Uterus (tissue), 4 donors: Measurements from ENCODE around the gene SND1. TPM values are rescaled to one million over a fixed set of nuclear protein-coding genes. Genes with fewer than 3 reads are reported as not detected.
A peak's percentile ranks its signal among the peaks of the same experiment; 100 is the strongest.
"Not testable (repeated sequence)": the region's sequence is repeated elsewhere in the genome, so short reads cannot be mapped to it uniquely, and the experiment has no call there.

Experiments used
- DNase-seq, 2 donors: peaks; one replicate each; pipeline ENCODE4 v3.0.0-alpha.2; 2019 to 2020
- H3K27ac ChIP-seq, 2 donors: fragments of 200-600 bp; sonication (generic); 1 replicate in 1 of 2; 2 replicates in 1 of 2; pipeline ENCODE4 v1.5.1; 2016 to 2018
- H3K27me3 ChIP-seq, 2 donors: fragments of 200-600 bp; sonication (generic); one replicate each; pipeline ENCODE4 v1.5.1; 2018 to 2019; ENCODE audit warnings: control low read depth in 1 of 2
- H3K36me3 ChIP-seq, 2 donors: fragments of 200-600 bp; sonication (generic); one replicate each; pipeline ENCODE4 v1.5.1; 2019; ENCODE audit warnings: control low read depth in 1 of 2
- H3K4me1 ChIP-seq, 2 donors: fragments of 200-600 bp; sonication (generic); one replicate each; pipeline ENCODE4 v1.5.1; 2018 to 2019; ENCODE audit warnings: control low read depth in 1 of 2
- H3K4me3 ChIP-seq, 2 donors: fragments of 200-600 bp; sonication (generic); 1 replicate in 1 of 2; 2 replicates in 1 of 2; pipeline ENCODE4 v1.5.1; 2018 to 2019; ENCODE audit warnings: mild to moderate bottlenecking in 1 of 2
- H3K9me3 ChIP-seq, 2 donors: fragments of 200-600 bp; sonication (generic); one replicate each; pipeline ENCODE4 v1.5.1; 2019; ENCODE audit warnings: control low read depth in 1 of 2
- POLR2A ChIP-seq, 2 donors: fragments of 450-650 bp; IDR thresholded peaks; one replicate each; pipeline ENCODE4 v1.6.1; 2016; ENCODE audit warnings: antibody characterized with exemption in 2 of 2, mild to moderate bottlenecking in 1 of 2, moderate library complexity in 1 of 2
- intact Hi-C: fragments of 100-400 bp; cut with DNase I; formaldehyde crosslinking; loops from one replicate; pipeline ENCODE4 v1.15.1; 2023; ENCODE audit warnings: low total_unique reads
- total RNA-seq, 4 donors: library from RNA; depleted of rRNA in 3 of 4; stranded (reverse); fragments of >200 nt in 3 of 4; gene quantifications; one replicate each; pipeline versions ENCODE4 v1.1.0 to v1.2.4, GENCODE V29; 2014 to 2023
- TF ChIP-seq, protein P1 (sequence below), 4 experiments: fragments of 200-600 bp in 2 of 4; fragments of 450-650 bp in 2 of 4; sonication (generic) in 2 of 4; IDR thresholded peaks; one replicate each; pipeline ENCODE4 v1.5.1; 2016 to 2019; ENCODE audit warnings: antibody characterized with exemption in 4 of 4, mild to moderate bottlenecking in 2 of 4, moderate library complexity in 1 of 4
- donor health status: DM: yes; HTN: yes; CAD: no.

The SND1 gene
- total RNA-seq, 4 donors from 2014 or later = 54.8 to 192 (median 117) TPM

DNA sequence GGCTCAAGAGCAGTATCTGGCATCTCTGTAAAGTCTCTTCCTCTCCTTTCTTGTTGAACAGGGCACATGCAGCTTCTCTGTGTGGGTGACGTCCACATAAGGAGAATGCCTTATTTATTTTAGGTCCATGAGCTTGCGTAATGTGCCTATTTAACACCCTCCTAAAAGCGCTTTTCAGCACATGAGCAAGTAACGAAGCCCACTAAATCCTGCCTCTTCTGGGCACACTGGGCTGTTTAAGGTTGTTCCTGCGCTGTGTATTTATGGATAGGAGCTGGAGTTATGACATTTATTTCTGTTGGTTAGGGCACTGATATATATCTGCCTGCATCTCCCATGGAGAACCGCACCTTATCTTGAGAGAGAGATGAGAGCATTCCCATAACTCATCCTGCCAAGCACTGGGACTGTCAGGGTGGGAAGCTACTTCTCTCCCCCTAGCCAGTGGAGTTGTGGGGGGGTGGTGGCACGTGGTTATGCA lies 303.1 kb downstream of the SND1 start:
- Histone ChIP-seq H3K4me3 (no peak overlapping the region), H3K9me3 (no peaks in the 10 kb centered on the region), H3K27ac (peak overlapping the region; percentile 40 to 68), H3K27me3 (no peaks in the 10 kb centered on the region), H3K4me1 (no peaks in the 10 kb centered on the region), H3K36me3 (no peaks in the 10 kb centered on the region)
- TF ChIP-seq, protein P1, sequence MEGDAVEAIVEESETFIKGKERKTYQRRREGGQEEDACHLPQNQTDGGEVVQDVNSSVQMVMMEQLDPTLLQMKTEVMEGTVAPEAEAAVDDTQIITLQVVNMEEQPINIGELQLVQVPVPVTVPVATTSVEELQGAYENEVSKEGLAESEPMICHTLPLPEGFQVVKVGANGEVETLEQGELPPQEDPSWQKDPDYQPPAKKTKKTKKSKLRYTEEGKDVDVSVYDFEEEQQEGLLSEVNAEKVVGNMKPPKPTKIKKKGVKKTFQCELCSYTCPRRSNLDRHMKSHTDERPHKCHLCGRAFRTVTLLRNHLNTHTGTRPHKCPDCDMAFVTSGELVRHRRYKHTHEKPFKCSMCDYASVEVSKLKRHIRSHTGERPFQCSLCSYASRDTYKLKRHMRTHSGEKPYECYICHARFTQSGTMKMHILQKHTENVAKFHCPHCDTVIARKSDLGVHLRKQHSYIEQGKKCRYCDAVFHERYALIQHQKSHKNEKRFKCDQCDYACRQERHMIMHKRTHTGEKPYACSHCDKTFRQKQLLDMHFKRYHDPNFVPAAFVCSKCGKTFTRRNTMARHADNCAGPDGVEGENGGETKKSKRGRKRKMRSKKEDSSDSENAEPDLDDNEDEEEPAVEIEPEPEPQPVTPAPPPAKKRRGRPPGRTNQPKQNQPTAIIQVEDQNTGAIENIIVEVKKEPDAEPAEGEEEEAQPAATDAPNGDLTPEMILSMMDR (IDR thresholded peaks at IDR 0.05) = no peak
- TF ChIP-seq POLR2A (IDR thresholded peaks at IDR 0.05) = no peak
- peak; percentile 46 to 70 for DNase-seq
- intact Hi-C loops = no loop called here

DNA sequence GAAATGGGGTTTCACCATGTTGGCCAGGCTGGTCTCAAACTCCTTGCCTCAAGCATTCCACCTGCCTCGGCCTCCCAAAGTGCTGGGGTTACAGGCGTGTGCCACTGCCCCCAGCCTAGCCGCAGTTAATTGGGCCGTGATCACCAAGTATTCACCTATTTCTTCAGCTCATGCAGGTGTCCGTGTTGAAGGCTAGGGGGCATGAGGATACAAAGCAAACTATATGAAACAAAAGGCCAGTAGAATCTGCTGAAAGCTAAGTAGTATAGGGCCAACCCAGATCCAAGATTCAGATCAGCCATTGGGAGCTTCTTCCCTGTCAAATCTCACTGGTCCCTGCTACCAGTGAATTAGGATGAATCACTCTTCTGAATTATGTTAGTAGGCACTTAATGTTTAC lies 305.9 kb downstream of the SND1 start:
- no peak overlapping the region for H3K4me3 ChIP-seq
- H3K9me3 ChIP-seq = no peaks in the 10 kb centered on the region
- no peaks in the 10 kb centered on the region for H3K27me3 ChIP-seq
- TF ChIP-seq POLR2A (IDR thresholded peaks at IDR 0.05) = no peak
- TF ChIP-seq, protein P1 (IDR thresholded peaks at IDR 0.05) = no peak
- intact Hi-C loops = no loop called here
- no peak overlapping the region for H3K27ac ChIP-seq
- DNase-seq = no peak
- H3K36me3 ChIP-seq = no peaks in the 10 kb centered on the region
- no peaks in the 10 kb centered on the region for H3K4me1 ChIP-seq

DNA sequence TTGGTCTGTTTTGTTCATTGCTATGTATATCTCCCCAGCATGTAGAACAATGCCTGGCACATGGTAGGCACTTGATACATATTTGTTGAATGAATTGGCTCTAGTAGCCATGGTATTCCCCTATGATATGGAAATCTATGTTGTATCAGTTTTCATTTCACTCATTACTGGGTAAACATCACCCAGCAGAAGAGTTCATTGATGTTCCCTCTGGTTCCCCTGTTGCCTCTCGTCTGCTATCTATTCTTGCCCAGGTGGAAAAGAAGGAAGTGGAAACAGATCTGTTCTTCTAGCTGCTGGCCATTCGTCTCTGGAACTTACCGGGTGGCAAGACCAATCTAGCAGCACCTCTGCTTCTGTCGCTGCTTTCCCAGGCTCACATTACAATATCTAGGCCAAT lies 307.8 kb downstream of the SND1 start:
- Histone ChIP-seq H3K27me3 (no peaks in the 10 kb centered on the region), H3K9me3 (no peaks in the 10 kb centered on the region), H3K4me3 (no peak overlapping the region), H3K4me1 (no peaks in the 10 kb centered on the region), H3K27ac (no peak overlapping the region), H3K36me3 (no peaks in the 10 kb centered on the region)
- TF ChIP-seq POLR2A (IDR thresholded peaks at IDR 0.05) = no peak
- TF ChIP-seq, protein P1 (IDR thresholded peaks at IDR 0.05) = no peak
- intact Hi-C loops = no loop called here
- DNase-seq = no peak

DNA sequence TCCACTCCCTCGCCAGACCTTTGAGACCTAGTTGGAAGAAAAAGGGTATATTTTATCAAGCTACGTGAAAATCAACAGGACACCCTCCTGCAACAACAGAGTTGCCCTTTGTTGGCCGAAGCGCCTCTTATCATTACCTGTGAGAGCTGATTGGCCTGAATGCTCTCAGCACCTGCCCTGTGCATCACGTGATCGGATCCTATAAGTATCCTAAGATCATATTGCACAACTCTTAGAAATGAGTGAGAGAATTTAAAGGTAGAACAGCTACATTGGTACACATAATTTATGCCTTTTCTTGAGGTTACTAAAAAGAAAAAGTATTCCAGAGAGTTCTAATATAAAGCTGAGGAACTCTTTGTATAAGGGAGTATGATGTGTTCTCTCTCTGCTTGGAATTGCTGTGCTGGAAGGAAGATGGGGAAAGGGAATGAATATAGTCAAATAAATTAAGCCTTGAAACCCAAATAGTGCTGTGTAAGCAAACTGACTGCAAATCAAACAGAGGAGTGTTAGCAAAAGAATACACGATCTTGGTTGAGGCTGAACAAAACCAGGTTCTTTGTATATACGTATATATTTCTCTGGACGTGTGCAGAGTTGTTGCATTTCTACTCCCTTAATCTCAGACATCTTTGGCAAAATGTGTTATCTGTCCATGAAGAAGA lies 309.9 kb downstream of the SND1 start:
- Histone ChIP-seq H3K27me3 (no peaks in the 10 kb centered on the region), H3K9me3 (no peaks in the 10 kb centered on the region), H3K27ac (no peak overlapping the region), H3K4me1 (no peaks in the 10 kb centered on the region), H3K36me3 (no peaks in the 10 kb centered on the region), H3K4me3 (no peak overlapping the region)
- intact Hi-C loops = no loop called here
- TF ChIP-seq, protein P1 (IDR thresholded peaks at IDR 0.05) = no peak
- no peak for TF ChIP-seq POLR2A (IDR thresholded peaks at IDR 0.05)
- DNase-seq = no peak

DNA sequence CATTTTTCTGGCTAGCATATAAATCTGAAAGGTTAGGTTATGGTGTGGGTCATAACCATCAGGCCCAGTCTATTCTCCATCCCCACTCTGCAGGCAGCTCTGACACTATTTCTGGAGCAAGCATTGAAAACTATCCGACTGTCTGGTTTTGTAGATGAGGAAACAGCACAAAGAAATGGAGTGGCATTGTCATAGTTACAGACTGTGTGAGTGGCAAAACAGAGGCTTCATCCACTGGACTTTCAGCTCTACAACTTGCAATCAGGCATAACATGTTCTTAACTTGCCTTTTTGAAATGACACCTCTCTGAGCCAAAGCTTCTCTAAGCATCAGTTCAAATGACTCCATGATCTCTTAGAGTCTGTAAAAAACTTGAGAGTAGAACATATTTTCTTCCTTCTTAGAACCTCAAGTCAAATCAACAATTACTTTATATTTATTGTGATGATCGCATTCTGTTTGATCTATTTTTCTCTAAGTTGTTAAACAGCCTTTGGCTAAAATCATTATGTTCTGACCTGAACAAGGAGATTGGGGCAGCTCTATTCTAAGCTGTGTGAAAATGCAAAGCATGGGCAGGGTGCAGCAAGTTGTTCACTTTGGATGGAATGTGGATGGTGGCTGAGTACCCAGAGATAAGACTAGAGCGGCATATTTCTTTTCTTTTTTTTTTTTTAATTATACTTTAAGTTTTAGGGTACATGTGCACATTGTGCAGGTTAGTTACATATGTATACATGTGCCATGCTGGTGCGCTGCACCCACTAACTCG lies 310.8 kb downstream of the SND1 start:
- H3K36me3 ChIP-seq = no peaks in the 10 kb centered on the region
- intact Hi-C loops = no loop called here

DNA sequence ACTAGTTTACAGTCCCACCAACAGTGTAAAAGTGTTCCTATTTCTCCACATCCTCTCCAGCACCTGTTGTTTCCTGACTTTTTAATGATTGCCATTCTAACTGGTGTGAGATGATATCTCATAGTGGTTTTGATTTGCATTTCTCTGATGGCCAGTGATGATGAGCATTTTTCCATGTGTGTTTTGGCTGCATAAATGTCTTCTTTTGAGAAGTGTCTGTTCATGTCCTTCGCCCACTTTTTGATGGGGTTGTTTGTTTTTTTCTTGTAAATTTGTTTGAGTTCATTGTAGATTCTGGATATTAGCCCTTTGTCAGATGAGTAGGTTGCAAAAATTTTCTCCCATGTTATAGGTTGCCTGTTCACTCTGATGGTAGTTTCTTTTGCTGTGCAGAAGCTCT lies 311.9 kb downstream of the SND1 start:
- H3K27ac ChIP-seq, H3K4me1 ChIP-seq, H3K27me3 ChIP-seq, DNase-seq, H3K9me3 ChIP-seq, intact Hi-C loops, H3K4me3 ChIP-seq, H3K36me3 ChIP-seq: not testable (repeated sequence)

More for the DNA sequence above, 310.8 kb downstream of the SND1 start:
- no peak for DNase-seq
- H3K27ac ChIP-seq = no peak overlapping the region
- no peaks in the 10 kb centered on the region for H3K27me3 ChIP-seq
- TF ChIP-seq, protein P1 (IDR thresholded peaks at IDR 0.05) = no peak
- no peak for TF ChIP-seq POLR2A (IDR thresholded peaks at IDR 0.05)
- no peak overlapping the region for H3K4me3 ChIP-seq
- H3K4me1 ChIP-seq = no peaks in the 10 kb centered on the region
- H3K9me3 ChIP-seq = no peaks in the 10 kb centered on the region
